A549 (cell line): Measurements from ENCODE around the gene KCNK17.

Experiments used
- CEBPB ChIP-seq, 2 experiments: fragments of >200 bp in 1 of 2; sonication (Bioruptor Twin) in 1 of 2; formaldehyde crosslinking in 1 of 2; IDR thresholded peaks; 2 replicates each; pipeline ENCODE4 v1.6.1; 2012 to 2016
- CHD2 ChIP-seq: fragments of 150-350 bp; IDR thresholded peaks from 2 replicates; pipeline ENCODE4 v1.6.1; 2014; ENCODE audit warnings: low read length; ENCODE audit not compliant: partially characterized antibody
- CTCF ChIP-seq: fragments of >200 bp; sonication (Bioruptor Twin); formaldehyde crosslinking; IDR thresholded peaks from 3 replicates; pipeline ENCODE4 v1.5.1; 2016
- EP300 ChIP-seq, 2 experiments: fragments of >200 bp; sonication (Bioruptor Twin); formaldehyde crosslinking; IDR thresholded peaks; 2 replicates in 1 of 2; 3 replicates in 1 of 2; pipeline ENCODE4 v1.6.1; 2016 to 2017
- HMGXB4 ChIP-seq: fragments of 250-450 bp; sonication (Bioruptor Pico); IDR thresholded peaks from 2 replicates; pipeline ENCODE4 v1.5.0; 2021; ENCODE audit warnings: mild to moderate bottlenecking, moderate library complexity, borderline replicate concordance
- MYC ChIP-seq: IDR thresholded peaks from 2 replicates; pipeline ENCODE4 v1.6.1; 2012; ENCODE audit warnings: mild to moderate bottlenecking, inconsistent platforms, low read length, improper control_type of control experiment, borderline replicate concordance

- TF ChIP-seq HMGXB4 (no peak), CTCF (no peak), EP300 (IDR thresholded peaks at IDR 0.05) (no peak), CHD2 (no peak), MYC (no peak), CEBPB (IDR thresholded peaks at IDR 0.05) (no peak)
These were observed 33.9 kb downstream of the KCNK17 start for GRCh38 chr6:39280247-39280731.
